Testis (tissue), 3 donors: ENCODE measurements around the gene ATP6V0D1. TPM values are rescaled to one million over a fixed set of nuclear protein-coding genes. Genes with fewer than 3 reads are reported as not detected.
"Not testable (repeated sequence)": the region's sequence is repeated elsewhere in the genome, so short reads cannot be mapped to it uniquely, and the experiment has no call there.

Source experiments
- DNase-seq: peaks from one replicate; pipeline ENCODE4 v3.0.0-alpha.2; 2019
- H3K27ac ChIP-seq, 2 donors: fragments of 200-600 bp; sonication (generic); one replicate each; pipeline ENCODE4 v1.5.1; 2019
- H3K27me3 ChIP-seq: fragments of 200-600 bp; sonication (generic); one replicate; pipeline ENCODE4 v1.5.1; 2019
- H3K36me3 ChIP-seq: fragments of 200-600 bp; sonication (generic); one replicate; pipeline ENCODE4 v1.5.1; 2017; ENCODE audit warnings: low read depth; ENCODE audit errors: missing control alignments
- H3K4me1 ChIP-seq: fragments of 200-600 bp; sonication (generic); one replicate; pipeline ENCODE4 v1.5.1; 2019
- H3K4me3 ChIP-seq, 2 donors: fragments of 200-600 bp; sonication (generic); one replicate each; pipeline ENCODE4 v1.5.1; 2017 to 2019
- H3K9me3 ChIP-seq: fragments of 200-600 bp; sonication (generic); one replicate; pipeline ENCODE4 v1.5.1; 2017
- POLR2A ChIP-seq: fragments of 450-650 bp; IDR thresholded peaks from one replicate; pipeline ENCODE4 v1.6.1; 2017; ENCODE audit warnings: antibody characterized with exemption, mild to moderate bottlenecking, moderate library complexity
- WGBS, 2 donors: methylation state at CpG; one replicate each; pipeline ENCODE4 v1.1.5; 2018; 5-methylcytosine and 5-hydroxymethylcytosine counted together
- intact Hi-C: fragments of 100-400 bp; cut with DNase I; formaldehyde crosslinking; loops from one replicate; pipeline ENCODE4 v1.15.1; 2023; ENCODE audit warnings: low total_unique reads
- polyA plus RNA-seq: library from polyadenylated mRNA; stranded (reverse); fragments of 350-450 nt; fragmentation: Illumina TruSeq; extraction: RNeasy Lipid Tissue Mini Kit (QIAGEN cat#74804); gene quantifications from one replicate; pipeline ENCODE4 v1.2.3, GENCODE V29; 2014; ENCODE audit warnings: low read depth, low replicate concordance; ENCODE audit not compliant: insufficient read depth
- total RNA-seq, 2 donors: library from RNA; depleted of rRNA; stranded (reverse); fragments of >200 nt; gene quantifications; one replicate each; pipeline ENCODE4 v1.2.3, GENCODE V29; 2016
- TF ChIP-seq, protein P1 (sequence below), 3 experiments: fragments of 450-650 bp in 2 of 3; fragments of 200-600 bp in 1 of 3; sonication (generic) in 1 of 3; IDR thresholded peaks; one replicate each; pipeline ENCODE4 v1.5.1; 2016 to 2019; ENCODE audit warnings: antibody characterized with exemption in 3 of 3, mild to moderate bottlenecking in 2 of 3, moderate library complexity in 1 of 3

Gene ATP6V0D1
- total and polyA plus RNA-seq, 3 donors from 2014 or later: 95.0 to 165 (median 135) TPM

DNA sequence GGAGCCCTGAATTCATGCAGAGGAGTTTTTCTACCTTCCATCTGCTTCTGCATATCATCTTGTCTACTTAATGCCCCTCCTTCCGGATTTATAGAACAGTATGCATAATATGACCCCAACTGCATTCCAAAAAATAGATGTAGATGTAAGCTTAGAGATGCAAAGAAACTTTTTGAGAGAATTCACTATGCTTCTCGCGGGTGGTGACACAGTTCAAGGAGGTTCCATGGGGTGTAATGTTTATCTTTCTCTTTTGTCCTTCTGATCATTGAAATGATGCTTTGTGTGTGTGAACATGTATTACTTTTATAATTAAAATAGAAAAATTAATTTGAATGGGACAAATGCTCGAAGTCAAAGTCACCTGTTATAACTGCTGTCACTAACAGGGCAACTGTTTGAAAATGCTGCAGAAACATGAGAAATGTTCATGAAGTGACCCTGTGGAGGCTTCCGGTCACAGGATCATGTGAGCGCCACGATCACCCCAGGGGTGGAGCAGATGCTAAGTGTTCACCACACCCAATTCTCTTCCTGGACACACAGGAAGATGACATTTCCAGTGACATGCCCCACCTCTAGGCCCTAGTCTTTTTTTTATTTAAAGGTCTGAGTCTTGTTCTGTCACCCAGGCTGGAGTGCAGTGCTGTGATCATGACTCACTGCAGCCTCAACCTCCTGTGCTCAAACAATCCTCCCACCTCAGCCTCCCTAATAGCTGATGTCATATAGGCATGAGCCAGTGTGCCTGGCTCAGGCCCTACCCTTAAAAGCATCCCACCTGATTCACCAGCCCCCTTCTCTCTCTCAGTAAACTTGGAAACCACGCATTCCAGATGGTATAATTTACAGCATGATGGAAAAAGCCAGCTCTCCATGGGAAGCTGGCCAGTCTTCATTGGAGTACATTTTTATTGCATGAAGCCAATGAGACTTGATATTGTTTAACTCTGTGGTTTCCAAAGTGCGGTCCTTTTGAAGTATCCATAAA lies 23.4 kb upstream of the ATP6V0D1 start:
- Histone ChIP-seq H3K4me1 (no peaks in the 10 kb centered on the region), H3K27me3 (no peaks in the 10 kb centered on the region), H3K4me3 (no peak overlapping the region), H3K27ac (no peak overlapping the region), H3K9me3 (no peaks in the 10 kb centered on the region), H3K36me3 (no peaks in the 10 kb centered on the region)
- 78 to 87% methylated on average over 9 of the region's 9 CpGs for WGBS, 2 donors
- TF ChIP-seq, protein P1, sequence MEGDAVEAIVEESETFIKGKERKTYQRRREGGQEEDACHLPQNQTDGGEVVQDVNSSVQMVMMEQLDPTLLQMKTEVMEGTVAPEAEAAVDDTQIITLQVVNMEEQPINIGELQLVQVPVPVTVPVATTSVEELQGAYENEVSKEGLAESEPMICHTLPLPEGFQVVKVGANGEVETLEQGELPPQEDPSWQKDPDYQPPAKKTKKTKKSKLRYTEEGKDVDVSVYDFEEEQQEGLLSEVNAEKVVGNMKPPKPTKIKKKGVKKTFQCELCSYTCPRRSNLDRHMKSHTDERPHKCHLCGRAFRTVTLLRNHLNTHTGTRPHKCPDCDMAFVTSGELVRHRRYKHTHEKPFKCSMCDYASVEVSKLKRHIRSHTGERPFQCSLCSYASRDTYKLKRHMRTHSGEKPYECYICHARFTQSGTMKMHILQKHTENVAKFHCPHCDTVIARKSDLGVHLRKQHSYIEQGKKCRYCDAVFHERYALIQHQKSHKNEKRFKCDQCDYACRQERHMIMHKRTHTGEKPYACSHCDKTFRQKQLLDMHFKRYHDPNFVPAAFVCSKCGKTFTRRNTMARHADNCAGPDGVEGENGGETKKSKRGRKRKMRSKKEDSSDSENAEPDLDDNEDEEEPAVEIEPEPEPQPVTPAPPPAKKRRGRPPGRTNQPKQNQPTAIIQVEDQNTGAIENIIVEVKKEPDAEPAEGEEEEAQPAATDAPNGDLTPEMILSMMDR (IDR thresholded peaks at IDR 0.05): no peak
- TF ChIP-seq POLR2A: no peak
- DNase-seq: peak; percentile 40
- intact Hi-C loops: no loop called here

DNA sequence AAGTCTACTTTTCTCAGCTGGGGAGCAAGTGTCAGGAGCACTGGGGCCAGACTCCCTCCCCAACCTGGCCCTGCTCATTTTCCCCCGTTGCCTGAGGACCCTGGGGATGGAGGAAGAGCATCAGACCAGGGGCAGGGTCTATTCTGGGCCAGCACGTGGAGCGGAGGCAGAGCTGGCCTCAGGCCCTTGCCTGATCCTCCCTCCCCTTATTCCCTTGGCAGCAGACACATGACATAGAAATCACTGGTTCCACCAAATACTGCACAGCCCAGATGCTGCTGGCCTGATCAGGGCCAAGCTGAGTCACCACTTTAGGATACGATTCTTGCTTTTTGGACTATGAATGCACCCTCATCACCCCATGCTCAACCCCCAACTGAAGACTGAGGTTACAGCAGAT lies 18.1 kb upstream of the ATP6V0D1 start:
- Histone ChIP-seq H3K9me3 (no peaks in the 10 kb centered on the region), H3K36me3 (no peaks in the 10 kb centered on the region), H3K27me3 (no peaks in the 10 kb centered on the region), H3K4me3 (no peak overlapping the region), H3K27ac (peak overlapping the region in 1 of 2 donors; percentile 12), H3K4me1 (no peaks in the 10 kb centered on the region)
- WGBS, 2 donors: 66% methylated on average over 4 of the region's 4 CpGs; no CpG with 5 or more reads in 1 of the 2 donors
- peak; percentile 54 for DNase-seq
- intact Hi-C loops: no loop called here
- TF ChIP-seq POLR2A: no peak
- TF ChIP-seq, protein P1 (IDR thresholded peaks at IDR 0.05): no peak

DNA sequence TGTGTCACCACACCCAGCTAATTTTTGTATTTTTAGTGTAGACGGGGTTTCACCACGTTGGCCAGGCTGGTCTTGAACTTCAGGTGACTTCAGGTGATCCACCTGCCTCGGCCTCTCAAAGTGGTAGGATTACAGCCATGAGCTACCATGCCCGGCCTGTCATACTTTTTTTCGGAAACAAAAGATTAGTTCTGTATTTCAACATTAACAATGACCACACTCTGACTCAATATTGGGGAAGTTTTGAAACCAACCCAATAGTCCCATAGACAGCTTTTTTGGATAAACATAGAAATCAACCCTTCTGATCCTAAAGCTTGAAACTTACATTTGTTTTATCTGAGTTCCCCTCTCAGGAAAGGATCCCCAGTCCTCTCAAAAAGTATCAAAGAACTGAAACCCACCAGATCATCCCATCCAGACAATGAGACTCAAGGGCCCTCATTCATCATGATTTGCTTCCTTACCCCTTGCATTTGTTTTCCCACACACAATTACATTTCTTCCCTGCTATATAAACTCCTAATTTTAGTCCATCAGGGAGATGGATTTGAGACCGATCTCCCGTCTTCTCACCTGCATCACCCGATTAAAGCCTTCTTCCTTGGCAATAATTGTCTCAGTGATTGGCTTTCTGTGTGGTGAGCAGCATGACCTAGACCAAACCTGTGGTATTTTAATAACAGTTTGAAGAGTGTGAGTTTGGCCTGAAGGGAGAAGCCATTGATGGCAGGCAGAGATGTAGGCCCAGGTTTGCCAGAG lies 9.6 kb upstream of the ATP6V0D1 start:
- WGBS, 2 donors: 89 to 92% methylated on average over 8 of the region's 8 CpGs
- Histone ChIP-seq H3K36me3 (no peaks in the 10 kb centered on the region), H3K4me1 (peaks cover 26% of the 10 kb centered on the region), H3K9me3 (no peaks in the 10 kb centered on the region), H3K27me3 (no peaks in the 10 kb centered on the region), H3K27ac (peak overlapping the region; percentile 86), H3K4me3 (no peak overlapping the region)
- TF ChIP-seq, protein P1 (IDR thresholded peaks at IDR 0.05): no peak
- no peak for TF ChIP-seq POLR2A
- intact Hi-C loops: no loop called here
- DNase-seq: no peak

DNA sequence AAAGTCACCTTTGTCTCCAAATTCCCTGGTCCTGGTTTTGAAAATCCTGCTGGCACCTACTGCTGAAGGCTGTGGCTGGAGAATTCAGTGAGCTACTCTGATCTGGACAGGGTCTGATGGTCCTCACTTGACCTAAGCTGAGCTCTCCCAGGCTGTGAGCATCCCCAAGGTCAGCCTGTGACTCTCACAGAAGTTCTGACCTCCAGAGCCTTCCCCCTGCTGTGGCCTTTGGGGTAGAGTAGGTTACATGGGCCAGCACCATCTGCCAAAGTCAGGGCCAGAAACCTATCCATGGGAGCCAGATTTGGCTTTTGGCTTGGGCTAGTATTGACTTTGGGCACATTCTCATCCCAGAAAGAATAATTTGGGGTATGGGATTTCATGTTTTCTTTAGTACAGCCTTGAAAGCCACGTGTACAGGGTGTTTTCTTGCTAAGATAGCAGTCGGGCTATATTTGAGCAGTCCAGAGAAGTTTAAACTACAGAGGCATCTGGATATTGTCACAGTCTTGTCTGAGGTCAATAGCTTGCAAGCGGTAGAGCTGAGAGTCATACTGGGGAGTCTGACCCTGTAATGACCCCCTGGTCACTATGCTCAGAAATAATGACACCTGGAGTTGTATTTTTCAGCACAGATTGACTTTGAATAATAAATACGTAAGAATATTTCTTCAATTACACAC lies 8.6 kb upstream of the ATP6V0D1 start:
- WGBS, 2 donors: 41 to 66% methylated on average over 3 to 4 of the region's 4 CpGs
- DNase-seq: peak; percentile 60
- peak overlapping the region; percentile 86 for H3K27ac ChIP-seq

DNA sequence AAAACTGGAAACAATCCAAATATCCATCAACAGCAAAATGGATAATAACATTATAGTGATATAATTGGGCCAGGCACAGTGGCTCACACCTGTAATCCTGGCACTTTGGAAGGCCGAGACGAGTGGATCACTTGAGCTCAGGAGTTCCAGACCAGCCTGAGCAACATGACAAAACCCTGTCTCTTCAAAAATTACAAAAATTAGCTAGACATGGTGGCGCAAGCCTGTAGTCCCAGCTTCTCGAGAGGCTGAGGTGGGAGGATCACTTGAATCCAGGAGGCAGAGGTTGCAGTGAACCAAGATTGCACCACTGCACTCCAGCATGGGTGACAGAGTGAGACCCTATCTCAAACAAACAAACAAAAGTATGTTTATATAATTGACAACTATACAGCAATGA lies 6.6 kb upstream of the ATP6V0D1 start:
- Histone ChIP-seq H3K27ac (peak overlapping the region in 1 of 2 donors; percentile 57), H3K4me1 (peaks cover 48% of the 10 kb centered on the region)
- DNase-seq, H3K27me3 ChIP-seq, H3K36me3 ChIP-seq, H3K9me3 ChIP-seq, intact Hi-C loops, H3K4me3 ChIP-seq: not testable (repeated sequence)
- WGBS, 2 donors: 87 to 93% methylated on average over 4 of the region's 4 CpGs

More for the DNA sequence above, 8.6 kb upstream of the ATP6V0D1 start:
- peaks cover 28% of the 10 kb centered on the region for H3K4me1 ChIP-seq
- H3K4me3 ChIP-seq: no peak overlapping the region
- H3K9me3 ChIP-seq: no peaks in the 10 kb centered on the region
- no peaks in the 10 kb centered on the region for H3K36me3 ChIP-seq
- intact Hi-C loops: no loop called here
- TF ChIP-seq POLR2A: no peak
- TF ChIP-seq, protein P1 (IDR thresholded peaks at IDR 0.05): no peak
- H3K27me3 ChIP-seq: no peaks in the 10 kb centered on the region
